ENCODE results near the gene RHBDD1.

Gene RHBDD1

DNA sequence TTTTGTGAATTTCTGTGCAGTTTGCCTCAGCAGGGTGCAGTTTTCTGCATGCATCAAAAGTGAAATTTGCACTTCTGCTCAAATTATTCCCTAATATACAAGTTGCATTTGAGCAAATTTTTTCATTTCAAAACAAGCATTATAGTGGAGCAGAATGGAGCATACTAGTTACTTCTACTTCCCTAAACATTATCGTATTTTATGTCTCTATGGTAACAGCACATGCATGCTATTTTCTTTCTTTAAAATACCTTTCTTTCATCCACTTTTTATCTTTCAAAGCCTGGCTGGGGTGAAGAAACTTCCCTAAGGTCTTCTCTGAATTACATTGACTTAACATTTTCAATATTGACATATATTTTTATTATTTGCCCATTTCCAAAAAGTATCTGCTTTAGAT is 11.2 kb downstream of the RHBDD1 start:
- DNase-seq = no peak

DNA sequence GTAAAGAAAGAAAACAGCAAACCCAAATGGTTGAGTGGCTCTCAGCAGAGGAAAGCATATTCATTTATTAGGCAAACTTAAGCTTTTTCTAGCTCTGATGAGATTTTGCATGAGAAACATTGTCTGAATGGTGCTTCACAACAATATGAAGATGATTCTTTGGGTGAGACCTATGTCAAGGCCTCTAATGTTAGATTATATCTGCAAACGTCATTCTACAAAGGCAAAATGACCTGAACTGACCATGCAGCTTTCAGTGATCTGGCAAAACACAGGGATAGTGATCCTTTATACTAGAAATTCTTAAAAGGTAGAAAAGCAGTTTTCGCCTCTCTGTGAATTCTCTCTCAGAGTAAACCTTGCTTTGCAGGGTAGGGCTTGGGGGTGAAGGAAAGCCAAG is 11.7 kb downstream of the RHBDD1 start:
- no peak for DNase-seq

DNA sequence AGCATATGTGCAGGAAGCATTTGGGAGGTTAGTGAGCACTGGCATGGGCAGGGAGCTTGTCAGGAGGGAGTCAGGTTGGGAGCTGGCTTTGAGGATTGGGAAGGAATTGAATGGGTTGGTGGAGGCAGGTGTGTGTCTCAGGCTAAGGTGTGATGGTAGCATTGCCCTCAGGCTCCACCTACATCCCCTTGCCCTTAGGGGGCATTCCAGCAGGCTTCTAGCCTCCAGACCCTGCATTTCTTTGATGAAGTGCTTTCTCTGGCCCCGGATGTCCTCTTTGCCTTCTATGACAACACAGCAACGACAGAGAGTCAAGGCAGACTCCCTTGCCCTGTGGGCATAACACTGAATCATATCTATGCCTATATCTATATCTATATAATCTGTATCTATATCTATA is 13.5 kb downstream of the RHBDD1 start:
- no peak for DNase-seq

DNA sequence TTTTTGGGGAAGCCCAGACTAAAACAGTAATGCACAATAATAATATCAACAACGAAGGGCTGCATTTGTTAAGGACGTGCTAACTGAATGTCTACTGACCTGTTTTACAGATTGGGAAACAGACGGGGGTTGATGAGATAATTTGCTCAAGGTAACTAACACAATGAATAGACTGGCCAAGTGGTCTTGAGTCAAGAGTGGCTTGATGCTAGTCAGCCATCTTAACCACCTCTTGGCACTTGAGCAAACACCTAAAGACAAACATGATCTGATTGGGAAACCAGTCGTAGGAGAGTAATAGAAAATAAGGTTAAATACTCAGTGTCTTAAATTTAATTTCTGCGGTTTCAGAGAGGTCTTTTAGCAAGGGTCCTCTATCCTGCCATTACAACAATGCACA is 14.2 kb downstream of the RHBDD1 start:
- DNase-seq = no peak

DNA sequence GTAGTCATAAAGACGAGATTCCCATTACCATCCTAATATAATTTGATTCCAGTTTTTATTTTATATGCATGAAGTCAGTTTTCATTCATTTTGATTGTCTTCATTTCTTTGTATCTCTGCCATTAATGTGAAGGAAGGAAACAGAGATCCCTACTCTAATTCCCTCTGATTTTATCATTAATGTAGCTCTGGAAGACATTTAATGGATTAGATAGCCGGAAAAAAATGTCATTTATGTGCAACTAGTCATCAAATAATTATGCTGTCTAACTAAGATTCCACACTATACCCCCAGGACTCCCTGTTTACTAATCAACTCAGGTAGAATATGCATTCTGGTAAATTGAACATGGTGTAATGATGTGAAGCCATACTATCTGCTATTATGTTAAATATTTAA is 19.9 kb downstream of the RHBDD1 start:
- DNase-seq = no peak

DNA sequence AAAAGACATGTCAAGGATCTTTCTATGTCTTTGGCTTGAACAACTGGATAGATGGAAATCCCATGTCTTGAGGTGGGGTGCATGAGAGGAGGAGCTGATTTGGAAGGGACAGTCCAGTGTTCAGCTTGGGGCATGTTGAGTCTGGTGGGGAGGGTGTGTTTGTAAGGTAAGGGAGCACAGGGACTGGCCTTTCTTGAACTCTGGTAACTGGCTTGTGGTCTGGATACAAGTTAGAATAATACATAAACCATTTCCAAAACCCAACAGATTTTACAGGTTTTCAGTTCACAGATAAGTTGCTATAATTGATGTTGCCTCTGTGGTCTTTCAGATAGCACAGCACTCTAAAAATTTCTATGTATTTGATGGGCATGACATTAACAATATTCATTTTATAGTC is 24.2 kb downstream of the RHBDD1 start:
- DNase-seq = no peak

DNA sequence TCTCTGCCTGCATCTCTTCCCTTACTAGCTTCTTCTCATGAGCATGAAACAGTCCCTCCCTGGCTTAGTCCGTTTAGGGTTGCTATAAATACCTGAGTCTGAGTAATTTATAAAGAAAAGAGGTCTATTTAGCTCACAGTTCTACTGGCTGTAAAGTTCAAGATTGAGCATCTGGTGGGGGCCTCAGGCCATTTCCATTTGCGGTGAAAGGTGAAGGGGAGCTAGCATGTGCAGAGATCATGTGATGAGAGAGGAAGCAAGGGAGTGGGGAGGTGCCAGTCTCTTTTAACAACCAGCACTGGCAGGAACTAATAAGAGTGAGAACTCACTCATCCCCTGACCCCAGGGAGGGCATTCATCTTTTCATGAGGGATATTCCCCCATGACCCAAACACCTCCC is 26.8 kb downstream of the RHBDD1 start:
- no peak for DNase-seq

DNA sequence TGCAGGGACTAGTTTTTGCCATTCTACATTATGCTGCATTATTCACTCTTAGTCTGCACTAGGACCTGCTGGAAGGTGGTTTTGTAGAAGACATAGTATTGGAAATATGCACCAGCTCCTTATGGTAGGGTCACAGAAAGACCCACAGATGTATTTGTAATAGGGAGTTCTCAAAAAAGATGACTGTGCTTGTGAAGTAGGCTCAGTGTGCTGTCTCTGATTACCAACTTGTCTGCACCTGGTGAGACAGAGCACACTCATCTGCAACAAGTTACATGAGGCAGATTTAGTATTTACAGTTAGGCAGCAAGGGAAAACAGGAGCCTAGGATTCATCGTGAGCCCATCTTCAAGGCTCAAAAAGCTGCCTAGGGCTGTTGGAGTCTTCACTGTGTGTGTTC is 29.4 kb downstream of the RHBDD1 start:
- no peak for DNase-seq

DNA sequence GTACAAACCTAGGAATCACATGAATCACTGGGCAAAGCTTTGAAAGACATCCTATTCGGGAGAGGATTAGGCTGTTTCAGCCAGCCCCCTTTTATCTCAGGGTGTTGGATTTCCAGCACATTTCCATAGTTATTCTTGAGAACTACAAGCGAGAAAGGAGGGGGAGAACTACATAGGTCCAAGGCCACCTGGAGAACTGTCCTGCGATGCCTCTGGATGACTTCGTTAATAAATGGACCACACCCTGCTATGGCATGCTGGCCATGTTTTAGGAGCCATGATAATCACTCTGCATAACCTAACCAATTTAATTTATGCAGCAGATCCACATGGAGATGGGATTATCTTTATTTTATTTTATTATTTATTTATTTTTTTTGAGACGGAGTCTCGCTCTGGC is 29.9 kb downstream of the RHBDD1 start:
- no peak for DNase-seq

DNA sequence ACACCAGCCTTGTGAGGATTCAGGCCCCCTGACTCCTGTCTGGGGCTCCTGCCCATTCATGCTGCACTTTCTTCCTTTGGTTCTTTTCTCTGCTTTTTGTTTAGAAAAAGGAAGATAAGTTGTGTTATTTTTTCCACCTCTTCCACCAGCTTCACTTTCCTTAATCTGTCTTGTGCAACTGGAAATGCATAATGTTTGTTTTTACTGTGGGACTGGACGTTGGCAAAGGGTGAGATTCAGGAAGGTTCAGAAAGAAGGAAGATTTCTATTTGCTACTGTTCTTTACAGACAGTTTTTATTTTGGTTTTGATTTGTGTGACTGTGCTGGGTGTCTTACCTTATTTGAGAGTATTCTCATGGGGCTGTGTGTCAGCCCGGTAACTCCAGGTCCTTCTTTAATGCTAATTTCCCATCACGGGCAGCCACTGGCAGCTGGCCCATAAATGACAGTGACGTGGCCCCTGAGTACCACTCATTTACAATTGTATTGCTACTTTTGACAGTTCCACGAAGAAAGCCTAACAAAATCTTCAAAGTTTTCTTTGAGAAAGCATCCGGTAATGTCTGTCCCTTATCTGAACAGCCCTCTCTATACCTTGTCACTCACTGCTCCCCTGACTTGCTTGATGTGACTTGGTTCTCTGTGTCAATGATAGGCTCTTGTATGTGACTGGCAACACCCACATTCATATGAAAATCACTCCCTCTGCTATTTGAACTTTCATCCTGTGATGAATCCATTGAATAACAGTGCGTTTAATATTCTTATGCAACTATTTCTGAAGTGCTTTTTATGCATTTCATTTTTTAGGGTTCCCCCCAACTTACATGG is 32.7 kb downstream of the RHBDD1 start:
- DNase-seq = no peak

DNA sequence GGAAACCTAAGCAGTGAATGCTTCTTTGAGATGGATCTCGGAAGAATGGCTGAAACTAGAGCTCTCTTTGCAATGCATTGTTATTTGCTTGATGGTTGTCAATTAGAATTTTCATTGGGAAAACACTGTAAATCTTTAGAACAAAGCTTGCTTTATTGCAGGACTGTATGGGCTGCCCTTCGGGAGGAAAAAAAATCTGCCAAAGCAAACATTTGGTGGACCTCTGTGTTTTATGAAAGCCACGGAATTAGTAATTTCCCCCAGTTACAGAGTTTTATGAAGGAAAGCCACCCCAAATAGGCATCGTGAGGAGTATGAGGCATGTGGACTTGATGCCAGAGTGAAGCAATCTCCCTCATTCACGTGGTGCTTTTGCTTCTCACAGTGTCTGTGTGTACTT is 33.5 kb downstream of the RHBDD1 start:
- no peak for DNase-seq

DNA sequence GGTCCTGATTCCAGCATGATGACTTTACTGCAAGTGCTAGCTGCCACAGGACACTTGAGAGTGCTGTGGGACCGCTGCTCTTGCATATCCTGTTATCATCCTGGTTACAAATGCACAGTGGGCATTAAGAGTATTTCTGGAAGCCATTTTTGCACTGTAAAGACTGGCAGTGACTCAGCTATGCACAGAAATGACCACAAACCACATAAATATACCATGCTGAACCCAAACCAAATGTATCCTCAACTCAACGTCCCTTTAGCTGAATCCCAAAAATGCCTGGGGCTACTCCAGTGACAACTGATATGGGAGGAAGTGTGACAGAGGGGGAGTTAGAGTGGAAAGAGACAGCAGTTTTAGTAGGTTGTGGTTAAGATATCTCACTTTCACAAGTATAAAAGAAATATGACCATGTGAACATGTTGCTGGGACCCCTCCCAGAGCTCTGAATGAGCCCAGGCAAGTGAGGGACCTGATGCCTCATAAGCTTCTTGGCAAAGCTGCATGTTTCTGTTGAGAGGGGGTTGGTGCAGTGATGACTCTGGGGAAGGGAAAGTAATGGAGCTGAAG is 37.3 kb downstream of the RHBDD1 start:
- no peak for DNase-seq

DNA sequence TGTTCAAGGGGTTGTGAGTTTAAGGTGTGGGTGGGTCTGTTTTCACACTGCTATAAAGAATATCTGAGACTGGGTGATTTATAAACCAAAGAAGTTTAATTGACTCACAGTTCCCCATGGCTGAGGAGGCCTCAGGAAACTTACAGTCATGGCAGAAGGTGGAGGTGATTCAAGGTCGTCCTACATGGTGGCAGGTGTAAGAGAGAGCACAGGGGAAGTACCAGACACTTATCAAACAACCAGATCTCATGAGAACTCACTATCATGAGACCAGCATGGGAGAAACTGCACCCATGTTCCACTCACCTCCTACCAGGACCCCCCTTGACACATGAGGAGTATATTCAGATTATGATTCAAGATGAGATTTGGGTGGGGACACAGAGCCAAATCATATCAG is 38.0 kb downstream of the RHBDD1 start:
- DNase-seq = no peak

DNA sequence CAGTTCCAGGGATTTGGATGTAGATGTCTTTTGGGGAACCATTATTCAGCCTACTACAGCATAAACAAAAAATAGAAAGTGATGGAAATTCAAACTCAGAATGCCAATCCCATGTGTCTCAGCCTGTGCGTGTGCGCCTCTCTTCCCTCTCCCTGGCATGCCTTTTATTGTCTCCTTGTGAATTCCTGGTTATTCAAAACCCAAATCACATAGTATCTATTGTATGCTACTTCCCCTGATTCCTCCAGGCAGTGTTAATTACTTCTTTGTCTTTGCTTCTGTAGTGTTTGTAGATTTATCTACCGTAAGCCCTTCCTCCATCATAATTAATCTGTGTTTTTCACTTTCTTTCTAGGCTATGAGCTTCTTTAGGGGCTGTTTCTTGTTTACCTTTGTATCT is 38.9 kb downstream of the RHBDD1 start:
- DNase-seq = no peak

DNA sequence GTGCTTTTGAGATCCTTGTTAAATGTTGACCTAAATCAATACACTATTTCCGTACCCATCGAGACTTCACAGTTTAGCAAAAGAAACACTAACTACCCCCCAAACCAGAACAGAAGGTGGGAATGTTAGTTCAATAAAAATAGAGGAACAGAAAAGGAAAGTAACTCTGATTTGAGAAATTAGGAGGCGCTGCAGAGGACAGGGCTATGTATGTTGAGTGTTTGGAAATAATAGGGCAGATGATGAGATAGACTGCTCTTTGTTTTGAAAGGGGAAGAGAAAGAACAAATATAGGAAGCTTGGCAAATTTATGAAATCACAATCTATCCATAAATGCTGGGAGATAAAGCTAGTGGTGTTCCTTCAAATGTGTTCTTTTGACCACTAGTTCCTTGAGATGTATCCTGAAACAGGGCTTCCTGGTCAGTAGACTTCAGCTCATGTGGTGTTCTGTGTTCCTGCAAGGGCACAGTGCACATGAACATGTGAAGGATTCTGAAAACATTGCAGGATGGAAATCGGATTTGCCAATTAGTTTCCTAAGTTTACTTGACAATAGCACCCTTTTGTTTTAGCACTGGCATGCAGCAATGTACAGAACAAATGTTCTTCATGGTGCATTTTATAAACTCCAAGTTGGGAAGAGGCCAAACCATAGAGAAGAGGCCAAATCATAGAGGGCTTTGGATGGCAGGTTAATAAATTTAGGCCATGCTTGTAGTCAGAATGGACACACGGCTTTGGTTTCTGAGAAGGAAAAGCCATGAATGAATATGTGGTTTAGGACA is 39.8 kb downstream of the RHBDD1 start:
- DNase-seq = no peak

DNA sequence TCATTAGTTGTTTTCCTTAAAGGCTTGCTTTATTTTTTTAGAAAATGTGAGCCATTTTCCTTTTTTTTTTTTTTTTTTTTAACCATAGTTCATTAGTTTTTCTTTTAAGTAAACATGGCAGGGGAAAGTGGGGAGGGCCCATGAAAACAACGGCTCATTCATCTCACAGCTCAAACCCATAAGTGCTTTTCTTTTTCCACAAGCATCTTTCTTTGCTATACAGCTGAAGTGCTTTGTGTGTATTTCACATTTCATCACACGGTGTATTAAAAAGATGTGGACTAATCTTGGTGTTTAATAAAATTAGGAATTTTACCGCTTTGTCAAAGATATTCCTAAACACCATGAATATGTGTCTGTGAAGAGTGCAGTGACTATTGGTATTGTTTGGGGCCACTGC is 41.6 kb downstream of the RHBDD1 start:
- DNase-seq = no peak

DNA sequence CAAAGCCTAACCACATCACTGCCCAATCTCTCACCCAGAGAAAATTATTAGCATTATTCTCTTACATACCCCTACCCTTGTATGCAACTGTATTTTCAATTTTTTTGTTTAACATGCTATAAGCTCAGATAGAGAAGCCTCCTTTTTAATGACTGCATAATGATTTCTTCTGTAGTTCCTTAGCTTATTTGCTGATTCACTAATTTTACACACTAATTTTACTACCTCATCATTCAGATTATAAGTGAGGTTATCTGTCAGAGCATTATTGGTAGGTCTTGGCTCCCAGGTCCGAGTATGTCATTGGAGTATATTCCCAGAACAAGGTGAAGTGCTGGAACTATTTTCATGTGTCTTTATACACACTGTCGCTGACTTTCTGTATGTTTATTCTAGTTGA is 45.4 kb downstream of the RHBDD1 start:
- no peak for DNase-seq

DNA sequence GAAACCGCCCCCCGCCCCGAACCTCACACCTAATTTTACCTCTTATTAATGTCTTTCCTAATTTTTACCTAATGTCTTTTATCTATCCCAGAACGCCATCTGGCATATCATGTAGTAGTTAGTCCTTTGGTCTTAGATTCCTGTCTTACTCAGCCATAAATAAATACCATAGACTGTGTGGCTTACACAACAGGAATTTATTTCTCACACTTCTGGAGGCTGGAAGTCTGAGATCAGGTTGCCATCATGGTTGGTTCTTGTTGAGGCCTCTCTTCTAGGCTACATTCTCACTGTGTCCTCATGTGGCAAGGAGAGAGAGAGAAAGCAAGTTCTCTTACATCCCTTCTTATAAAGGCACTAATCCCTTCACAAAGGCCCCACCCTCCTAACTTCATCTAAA is 46.8 kb downstream of the RHBDD1 start:
- DNase-seq = no peak

DNA sequence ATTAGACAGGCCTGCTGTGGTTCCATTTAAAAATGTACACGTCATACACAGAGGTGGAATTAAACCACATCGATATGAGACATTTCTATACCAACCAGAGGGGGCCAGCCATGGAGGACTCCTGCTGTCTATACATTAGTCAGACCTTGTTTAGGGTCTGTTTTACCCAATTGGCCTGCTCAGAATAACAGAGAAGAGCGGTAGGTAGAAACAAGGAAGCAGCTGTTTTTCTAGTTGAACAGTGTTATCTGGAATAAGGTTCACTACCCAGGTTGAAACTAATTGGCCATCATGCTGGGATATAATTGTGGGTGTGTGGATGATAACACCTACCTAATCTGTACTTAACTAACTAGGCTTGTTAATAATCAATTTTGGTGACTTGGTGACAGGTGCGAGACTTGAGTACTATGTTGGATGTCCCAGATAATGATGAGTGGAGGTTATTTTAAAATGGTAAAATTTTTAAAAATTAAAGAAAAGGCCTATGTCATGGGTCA is 47.5 kb downstream of the RHBDD1 start:
- DNase-seq = no peak

DNA sequence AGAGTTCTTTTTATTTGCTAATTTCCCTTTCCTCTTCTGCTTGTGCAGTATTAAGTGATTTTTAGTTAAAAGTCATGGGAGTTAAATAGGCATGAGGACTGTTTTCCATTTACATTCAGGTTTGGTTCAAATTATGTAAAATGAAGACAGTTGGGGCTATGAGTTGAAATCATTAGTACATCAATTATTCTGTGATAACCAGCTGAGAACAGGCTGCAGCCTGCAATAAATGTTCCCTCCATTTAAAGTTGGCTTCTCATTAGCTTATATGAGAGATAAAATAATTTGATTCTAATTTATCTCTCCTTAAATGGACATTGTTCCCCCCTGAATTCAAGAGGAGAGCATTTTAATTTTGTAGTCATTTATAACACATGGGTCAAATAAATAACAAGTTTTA is 48.3 kb downstream of the RHBDD1 start:
- DNase-seq = no peak

DNA sequence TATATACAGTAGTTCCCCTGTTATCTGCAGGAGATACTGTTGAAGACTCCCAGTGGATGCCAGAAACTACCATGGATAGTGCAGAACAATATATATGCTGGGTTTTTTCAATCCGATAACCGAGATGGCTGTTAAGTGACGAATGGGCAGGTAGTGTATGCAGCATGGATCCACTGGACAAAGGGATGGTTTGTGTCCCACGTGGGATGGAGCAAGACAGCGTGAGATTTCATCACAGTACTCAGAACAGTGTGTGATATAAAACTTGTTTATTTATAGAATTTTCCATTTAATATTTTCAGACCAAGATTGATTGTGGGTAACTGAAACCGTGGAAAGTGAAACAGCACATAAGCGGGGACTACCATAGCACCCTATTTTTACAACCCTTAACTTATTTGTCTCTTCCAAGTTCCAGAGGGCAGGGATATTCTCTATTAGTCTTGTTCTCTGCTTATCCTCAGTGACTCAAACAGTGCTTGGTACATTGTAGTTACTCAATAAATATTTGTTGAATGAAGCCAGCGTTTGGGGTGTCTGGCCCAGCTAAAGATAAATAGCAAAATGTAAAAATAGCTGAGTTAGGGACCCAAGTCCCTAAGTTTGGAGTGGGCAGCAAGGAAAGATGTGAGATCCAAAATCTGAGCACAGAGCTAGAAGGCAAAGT is 50.0 kb downstream of the RHBDD1 start:
- DNase-seq = no peak

DNA sequence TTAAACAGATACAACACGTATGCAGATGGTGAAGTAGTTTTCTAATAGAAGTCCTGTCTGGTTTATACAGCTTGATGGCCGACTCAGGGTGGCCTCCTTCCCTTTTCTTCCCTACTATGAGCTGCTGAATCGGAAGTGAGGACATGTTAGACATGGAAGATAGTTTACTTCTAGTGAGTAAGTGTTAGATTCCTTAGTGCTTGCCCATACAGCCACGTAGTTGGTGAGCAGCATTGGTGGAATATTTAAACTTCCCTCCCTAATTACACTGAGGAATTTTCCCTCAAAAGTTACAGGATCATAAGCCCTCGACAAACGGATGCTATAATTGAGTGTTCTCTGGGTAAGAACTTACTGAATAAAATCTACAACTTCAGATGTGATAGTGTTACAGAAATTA is 52.1 kb downstream of the RHBDD1 start:
- DNase-seq = no peak

DNA sequence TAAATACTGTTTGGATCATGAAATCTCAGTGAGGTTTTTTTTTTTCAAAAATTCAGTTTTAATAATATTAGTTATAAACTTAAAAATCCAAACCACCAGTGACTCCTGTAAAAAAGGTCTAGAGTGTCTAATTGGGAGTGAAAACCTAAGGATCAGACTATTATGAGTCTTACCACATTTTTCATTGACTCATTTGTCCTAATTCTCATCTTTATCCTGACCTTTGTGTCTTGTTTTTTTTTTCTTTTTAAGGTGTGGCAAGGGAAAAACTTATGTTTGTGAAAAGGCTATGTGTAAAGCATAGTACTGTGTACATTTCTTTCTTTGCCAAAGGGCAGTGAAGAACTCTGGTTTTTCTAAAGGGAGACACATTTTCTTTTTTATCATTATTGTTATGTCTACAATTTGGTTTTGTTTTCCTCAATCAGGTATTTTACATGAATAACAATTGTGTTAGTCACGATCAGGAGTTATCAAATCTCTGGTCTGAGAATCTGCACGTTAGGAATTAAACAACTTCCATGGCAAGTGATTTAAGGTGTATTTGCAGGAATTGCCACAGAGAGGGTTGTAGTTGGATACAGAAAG is 52.6 kb downstream of the RHBDD1 start:
- no peak for DNase-seq
